ENCODE results near the gene PEX19. TPM values are rescaled to one million over a fixed set of nuclear protein-coding genes. Genes with fewer than 3 reads are reported as not detected.

PEX19 gene
- total RNA-seq, 1 donor from 2014 or later, result 21.6 TPM

DNA sequence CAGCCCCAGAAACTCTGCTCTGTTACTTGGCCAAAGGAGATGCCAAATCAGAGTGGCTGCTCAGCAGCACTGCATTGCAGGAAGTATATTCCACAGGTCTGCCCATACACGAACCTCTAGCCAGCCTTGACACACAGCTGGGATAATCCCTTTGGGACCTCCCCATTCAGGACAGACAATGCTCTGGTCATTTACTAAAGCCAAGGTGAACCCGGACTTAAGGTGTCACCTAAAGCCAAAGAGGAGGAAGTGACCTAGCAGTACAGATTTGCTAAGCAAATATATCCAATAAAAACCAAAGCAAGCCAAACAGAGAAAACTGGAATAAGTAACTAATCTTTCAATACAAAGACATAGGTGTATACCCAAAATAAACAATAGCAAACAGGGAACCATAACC, 30.4 kb upstream of the PEX19 start:
- no peak overlapping the region for H3K4me3 ChIP-seq (ENCODE audit: low read depth, low read length)
- no peak for DNase-seq (ENCODE audit: low read depth)
- TF ChIP-seq, protein P1, sequence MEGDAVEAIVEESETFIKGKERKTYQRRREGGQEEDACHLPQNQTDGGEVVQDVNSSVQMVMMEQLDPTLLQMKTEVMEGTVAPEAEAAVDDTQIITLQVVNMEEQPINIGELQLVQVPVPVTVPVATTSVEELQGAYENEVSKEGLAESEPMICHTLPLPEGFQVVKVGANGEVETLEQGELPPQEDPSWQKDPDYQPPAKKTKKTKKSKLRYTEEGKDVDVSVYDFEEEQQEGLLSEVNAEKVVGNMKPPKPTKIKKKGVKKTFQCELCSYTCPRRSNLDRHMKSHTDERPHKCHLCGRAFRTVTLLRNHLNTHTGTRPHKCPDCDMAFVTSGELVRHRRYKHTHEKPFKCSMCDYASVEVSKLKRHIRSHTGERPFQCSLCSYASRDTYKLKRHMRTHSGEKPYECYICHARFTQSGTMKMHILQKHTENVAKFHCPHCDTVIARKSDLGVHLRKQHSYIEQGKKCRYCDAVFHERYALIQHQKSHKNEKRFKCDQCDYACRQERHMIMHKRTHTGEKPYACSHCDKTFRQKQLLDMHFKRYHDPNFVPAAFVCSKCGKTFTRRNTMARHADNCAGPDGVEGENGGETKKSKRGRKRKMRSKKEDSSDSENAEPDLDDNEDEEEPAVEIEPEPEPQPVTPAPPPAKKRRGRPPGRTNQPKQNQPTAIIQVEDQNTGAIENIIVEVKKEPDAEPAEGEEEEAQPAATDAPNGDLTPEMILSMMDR (conservative IDR thresholded peaks at IDR 0.05; ENCODE audit: low read depth, low read length), result no peak

DNA sequence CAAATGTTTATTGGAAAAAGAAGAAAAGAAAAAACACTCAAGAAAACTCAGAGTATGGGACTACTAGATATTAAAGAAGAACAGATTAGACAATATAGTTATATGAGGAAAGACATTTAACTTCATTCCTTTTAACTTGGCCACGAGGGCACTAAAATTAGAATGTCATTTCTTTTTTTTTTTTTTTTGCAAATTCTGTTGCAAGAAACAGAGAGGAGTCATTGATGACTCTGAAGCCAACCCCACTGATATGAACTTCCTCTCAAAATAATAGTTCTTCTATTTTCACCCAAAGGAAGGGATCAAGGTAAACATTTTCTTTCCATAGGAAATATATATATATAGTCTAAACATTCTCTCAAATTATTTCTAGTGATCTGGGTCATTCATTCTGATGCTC, 24.6 kb upstream of the PEX19 start:
- H3K4me3 ChIP-seq (ENCODE audit: low read depth, low read length), result no peak overlapping the region
- no peak for DNase-seq (ENCODE audit: low read depth)
- TF ChIP-seq, protein P1 (conservative IDR thresholded peaks at IDR 0.05; ENCODE audit: low read depth, low read length), result no peak

DNA sequence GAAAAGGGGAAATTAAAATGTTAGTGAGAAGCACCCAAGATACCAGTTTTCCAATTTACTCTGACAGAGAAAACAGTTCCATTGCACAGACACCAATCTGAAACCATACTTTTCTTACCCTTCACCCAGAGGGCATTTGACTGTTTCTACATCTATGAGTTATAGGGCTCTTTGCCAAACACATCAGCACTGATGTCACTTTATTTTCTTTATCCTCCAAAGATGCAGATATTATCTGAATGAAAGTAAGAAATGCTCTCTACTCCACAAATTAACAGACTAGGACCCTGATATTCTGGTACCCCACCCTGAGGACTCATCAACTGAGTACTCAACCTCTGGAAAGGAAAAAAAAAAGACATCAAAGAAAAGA, 24.2 kb upstream of the PEX19 start:
- TF ChIP-seq, protein P1 (conservative IDR thresholded peaks at IDR 0.05; ENCODE audit: low read depth, low read length), result no peak
- no peak overlapping the region for H3K4me3 ChIP-seq (ENCODE audit: low read depth, low read length)
- DNase-seq (ENCODE audit: low read depth), result no peak

GRCh38 chr1:160308451-160309184, 23.7 kb upstream of the PEX19 start:
- H3K4me3 ChIP-seq (ENCODE audit: low read depth, low read length), result no peak overlapping the region
- no peak for DNase-seq (ENCODE audit: low read depth)
- TF ChIP-seq, protein P1 (conservative IDR thresholded peaks at IDR 0.05; ENCODE audit: low read depth, low read length), result no peak

- TF ChIP-seq, protein P1 (conservative IDR thresholded peaks at IDR 0.05; ENCODE audit: low read depth, low read length), result no peak
- no peak overlapping the region for H3K4me3 ChIP-seq (ENCODE audit: low read depth, low read length)
- DNase-seq (ENCODE audit: low read depth), result no peak
These were observed 22.3 kb upstream of the PEX19 start for GRCh38 chr1:160307118-160307791.

- no peak overlapping the region for H3K4me3 ChIP-seq (ENCODE audit: low read depth, low read length)
- TF ChIP-seq, protein P1 (conservative IDR thresholded peaks at IDR 0.05; ENCODE audit: low read depth, low read length), result no peak
These were observed 15.2 kb upstream of the PEX19 start for GRCh38 chr1:160300173-160300572.

More at GRCh38 chr1:160300173-160300572, 15.2 kb upstream of the PEX19 start:
- DNase-seq (ENCODE audit: low read depth), result no peak
